HG02884 (cell line): ENCODE measurements around the gene ICAM3.

Experiments used
- ATAC-seq: cut with Tn5 transposase; IDR thresholded peaks from one replicate; pipeline ENCODE4 v1.9.1; 2021; ENCODE audit warnings: mild to moderate bottlenecking, moderate library complexity; ENCODE audit not compliant: unreplicated experiment

The ICAM3 gene

DNA sequence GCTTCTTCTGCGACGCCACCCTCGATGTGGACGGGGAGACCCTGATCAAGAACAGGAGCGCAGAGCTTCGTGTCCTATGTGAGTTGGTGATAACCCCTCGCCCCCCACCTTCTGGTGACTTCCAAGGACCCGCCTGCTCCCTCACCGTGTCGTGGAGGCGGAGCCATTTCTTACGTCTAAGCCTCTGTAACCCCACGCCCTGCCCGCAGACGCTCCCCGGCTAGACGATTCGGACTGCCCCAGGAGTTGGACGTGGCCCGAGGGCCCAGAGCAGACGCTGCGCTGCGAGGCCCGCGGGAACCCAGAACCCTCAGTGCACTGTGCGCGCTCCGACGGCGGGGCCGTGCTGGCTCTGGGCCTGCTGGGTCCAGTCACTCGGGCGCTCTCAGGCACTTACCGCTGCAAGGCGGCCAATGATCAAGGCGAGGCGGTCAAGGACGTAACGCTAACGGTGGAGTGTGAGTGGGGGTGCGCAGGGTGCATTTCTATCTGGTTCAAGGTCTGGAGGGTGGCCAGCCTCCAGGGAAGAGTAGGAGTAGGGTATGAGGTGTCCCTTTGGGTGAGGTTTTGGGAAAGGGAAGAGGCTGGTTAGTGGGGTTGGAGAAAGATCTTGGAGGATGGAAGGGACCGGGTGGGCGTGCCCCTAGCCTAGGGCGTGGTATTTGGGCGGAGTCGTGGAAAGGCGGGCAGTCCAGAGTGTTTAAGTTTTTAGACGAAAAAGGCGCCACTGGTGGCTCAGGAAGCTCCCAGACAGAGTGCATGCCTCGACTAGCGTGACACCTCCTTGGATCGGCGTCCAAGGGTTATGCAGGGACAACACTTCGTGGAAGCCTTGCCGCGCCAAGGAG, 46.4 kb downstream of the ICAM3 start:
- no peak for ATAC-seq

DNA sequence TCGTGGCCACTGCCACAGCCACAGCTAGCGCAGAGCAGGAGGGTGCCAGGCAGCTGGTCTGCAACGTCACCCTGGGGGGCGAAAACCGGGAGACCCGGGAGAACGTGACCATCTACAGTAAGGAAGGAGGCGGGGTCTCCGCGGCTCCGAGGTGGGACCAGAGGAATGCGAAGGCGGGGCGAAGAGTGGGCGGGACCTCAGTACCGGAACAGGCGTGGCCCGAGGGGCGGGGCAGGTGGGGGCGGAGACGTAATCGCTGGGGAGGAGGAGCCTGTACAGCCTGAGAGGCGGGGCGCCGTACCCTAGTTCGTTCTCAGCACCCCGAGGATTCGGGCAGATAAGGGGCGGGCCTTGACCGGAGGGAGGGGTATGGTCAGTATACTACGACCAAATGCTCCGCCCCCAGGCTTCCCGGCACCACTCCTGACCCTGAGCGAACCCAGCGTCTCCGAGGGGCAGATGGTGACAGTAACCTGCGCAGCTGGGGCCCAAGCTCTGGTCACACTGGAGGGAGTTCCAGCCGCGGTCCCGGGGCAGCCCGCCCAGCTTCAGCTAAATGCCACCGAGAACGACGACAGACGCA, 47.1 kb downstream of the ICAM3 start:
- no peak for ATAC-seq

DNA sequence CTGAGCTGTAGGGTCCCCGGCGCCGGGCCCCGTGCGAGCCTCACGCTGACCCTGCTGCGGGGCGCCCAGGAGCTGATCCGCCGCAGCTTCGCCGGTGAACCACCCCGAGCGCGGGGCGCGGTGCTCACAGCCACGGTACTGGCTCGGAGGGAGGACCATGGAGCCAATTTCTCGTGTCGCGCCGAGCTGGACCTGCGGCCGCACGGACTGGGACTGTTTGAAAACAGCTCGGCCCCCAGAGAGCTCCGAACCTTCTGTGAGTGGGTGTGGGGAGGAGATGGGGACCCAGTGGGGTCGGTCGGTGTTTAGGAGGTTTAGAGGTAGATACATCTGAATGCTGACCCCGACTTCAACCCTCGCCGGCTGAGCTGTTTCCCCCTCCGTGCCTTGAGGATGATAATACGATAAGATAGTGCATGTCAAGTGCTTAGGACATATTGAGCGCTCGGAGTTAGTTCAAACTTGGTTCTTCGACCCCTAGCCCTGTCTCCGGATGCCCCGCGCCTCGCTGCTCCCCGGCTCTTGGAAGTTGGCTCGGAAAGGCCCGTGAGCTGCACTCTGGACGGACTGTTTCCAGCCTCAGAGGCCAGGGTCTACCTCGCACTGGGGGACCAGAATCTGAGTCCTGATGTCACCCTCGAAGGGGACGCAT, 47.7 kb downstream of the ICAM3 start:
- no peak for ATAC-seq

DNA sequence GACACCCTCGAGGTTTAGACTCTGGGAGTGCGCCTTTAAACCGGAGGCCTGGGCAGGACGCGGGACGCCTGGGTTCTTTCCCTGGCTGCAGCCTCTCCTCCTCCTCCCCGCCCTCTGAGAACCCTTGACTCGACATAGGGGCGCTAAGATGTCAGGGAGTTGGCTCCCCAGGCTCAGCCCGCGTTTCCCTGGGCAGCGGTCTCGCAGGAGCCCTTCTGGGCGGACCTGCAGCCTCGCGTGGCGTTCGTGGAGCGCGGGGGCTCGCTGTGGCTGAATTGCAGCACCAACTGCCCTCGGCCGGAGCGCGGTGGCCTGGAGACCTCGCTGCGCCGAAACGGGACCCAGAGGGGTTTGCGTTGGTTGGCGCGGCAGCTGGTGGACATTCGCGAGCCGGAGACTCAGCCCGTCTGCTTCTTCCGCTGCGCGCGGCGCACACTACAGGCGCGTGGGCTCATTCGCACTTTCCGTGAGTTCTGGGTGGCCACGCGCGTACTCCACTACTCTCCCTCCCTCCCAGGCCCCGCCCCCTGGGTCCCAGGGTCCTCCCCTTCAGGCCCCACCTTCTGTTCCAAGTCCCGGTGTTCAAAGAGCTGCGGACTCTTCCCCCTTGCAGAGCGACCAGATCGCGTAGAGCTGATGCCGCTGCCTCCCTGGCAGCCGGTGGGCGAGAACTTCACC, 48.4 kb downstream of the ICAM3 start:
- no peak for ATAC-seq

DNA sequence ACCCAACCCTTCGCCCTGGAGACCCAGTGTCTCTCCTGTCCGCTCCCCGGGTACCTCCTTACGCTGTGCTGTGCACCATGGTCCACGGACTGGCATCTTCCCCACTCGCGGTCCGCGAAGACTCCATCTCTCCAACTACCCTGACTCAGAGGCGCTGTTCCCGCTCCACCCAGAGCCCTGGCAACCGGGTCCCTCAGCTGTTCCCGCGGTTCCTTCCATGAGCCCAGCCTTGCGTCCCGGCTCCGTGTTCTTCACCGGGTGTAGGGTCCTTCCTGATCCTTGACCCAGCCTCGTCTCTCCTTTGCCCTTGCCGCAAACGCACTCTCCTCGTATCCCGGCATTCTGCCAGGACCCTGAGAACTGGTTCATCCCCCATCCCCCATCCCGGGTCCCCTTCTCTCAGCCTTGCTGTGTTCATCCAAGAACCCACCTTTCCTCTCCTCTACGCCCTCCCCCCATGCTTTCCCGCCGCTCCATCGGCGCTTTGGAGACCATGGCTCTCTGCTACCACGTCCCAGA, 49.0 kb downstream of the ICAM3 start:
- ATAC-seq, result no peak

DNA sequence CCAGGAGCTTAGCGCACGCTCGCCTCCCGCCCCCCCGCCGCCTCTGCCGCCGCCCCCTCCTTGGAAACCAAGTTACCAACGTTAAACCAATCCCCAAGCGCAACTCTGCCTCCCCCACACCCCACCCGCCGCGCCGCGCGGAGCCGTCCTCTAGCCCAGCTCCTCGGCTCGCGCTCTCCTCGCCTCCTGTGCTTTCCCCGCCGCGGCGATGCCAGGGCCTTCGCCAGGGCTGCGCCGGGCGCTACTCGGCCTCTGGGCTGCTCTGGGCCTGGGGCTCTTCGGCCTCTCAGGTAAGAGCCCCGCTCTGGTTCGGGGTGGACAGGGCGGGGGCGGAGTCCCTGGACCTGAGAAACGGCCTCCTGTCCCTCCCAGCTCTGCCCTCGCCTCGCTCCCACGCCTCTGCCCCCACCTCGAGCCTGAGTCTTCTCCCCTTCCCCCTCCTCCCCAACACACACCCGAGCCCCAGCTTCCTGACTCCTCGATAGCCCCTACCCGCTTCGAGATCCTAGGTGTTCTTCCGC, 49.5 kb downstream of the ICAM3 start, which contains the start of gene ICAM5:
Gene ICAM5, plus strand, starts transcription at position 117 of the 521 bp plus-strand sequence. Its CDS starts 92 bp downstream, at position 209.
- no peak for ATAC-seq

DNA sequence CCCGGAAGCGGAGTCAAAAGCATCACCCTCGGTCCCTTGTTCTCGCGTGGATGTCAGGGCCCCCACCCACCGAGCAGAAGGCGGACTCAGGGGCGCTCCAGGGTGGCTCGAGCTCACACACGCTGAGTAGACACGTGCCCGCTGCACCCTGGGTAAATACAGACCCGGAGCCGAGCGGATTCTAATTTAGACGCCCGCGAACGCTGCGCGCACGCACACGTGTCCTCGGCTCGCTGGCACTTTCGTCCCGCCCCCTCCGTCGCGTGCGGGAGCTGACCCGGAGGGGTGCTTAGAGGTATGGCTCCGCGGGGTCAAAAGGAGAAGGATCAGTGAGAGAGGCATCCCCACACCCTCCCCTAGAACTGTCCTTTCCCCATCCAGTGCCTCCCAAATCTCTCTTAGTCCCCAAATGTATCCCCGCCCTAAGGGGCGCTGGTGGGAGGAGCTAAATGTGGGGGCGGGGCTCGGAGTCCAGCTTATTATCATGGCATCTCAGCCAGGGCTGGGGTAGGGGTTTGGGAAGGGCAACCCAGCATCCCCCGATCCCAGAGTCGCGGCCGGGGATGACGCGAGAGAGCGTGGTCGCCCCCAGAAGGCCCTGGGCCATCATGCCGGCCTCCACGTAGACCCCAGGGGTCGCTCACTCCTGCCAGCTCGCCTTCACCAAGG, 50.1 kb downstream of the ICAM3 start:
- no peak for ATAC-seq

DNA sequence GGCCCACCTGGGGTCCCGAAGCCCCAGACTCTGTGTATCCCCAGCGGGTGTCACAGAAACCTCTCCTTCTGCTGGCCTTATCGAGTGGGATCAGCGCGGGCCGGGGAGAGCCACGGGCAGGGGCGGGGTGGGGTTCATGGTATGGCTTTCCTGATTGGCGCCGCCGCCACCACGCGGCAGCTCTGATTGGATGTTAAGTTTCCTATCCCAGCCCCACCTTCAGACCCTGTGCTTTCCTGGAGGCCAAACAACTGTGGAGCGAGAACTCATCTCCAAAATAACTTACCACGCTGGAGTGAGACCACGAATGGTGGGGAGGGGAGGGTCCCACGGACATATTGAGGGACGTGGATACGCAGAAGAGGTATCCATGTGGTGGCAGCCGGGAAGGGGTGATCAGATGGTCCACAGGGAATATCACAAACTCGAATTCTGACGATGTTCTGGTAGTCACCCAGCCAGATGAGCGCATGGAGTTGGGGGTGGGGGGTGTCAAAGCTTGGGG, 50.7 kb downstream of the ICAM3 start:
- ATAC-seq, result no peak

DNA sequence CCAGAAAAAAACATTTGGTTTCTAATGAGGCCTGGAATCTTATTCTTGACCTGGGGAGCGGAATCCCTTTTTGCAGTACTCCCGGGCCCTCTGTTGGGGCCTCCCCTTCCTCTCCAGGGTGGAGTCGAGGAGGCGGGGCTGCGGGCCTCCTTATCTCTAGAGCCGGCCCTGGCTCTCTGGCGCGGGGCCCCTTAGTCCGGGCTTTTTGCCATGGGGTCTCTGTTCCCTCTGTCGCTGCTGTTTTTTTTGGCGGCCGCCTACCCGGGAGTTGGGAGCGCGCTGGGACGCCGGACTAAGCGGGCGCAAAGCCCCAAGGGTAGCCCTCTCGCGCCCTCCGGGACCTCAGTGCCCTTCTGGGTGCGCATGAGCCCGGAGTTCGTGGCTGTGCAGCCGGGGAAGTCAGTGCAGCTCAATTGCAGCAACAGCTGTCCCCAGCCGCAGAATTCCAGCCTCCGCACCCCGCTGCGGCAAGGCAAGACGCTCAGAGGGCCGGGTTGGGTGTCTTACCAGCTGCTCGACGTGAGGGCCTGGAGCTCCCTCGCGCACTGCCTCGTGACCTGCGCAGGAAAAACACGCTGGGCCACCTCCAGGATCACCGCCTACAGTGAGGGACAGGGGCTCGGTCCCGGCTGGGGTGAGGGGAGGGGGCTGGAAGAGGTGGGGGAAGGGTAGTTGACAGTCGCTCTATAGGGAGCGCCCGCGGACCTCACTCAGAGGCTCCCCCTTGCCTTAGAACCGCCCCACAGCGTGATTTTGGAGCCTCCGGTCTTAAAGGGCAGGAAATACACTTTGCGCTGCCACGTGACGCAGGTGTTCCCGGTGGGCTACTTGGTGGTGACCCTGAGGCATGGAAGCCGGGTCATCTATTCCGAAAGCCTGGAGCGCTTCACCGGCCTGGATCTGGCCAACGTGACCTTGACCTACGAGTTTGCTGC, 52.4 kb downstream of the ICAM3 start, which contains the start of gene ICAM4:
Gene ICAM4, plus strand, starts transcription at position 153 of the 935 bp plus-strand sequence. Its CDS starts 58 bp downstream, at position 211.
- ATAC-seq, result no peak

DNA sequence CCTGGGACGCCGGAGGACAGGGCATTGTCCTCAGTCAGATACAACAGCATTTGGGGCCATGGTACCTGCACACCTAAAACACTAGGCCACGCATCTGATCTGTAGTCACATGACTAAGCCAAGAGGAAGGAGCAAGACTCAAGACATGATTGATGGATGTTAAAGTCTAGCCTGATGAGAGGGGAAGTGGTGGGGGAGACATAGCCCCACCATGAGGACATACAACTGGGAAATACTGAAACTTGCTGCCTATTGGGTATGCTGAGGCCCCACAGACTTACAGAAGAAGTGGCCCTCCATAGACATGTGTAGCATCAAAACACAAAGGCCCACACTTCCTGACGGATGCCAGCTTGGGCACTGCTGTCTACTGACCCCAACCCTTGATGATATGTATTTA, 54.0 kb downstream of the ICAM3 start:
- ATAC-seq, result no peak

DNA sequence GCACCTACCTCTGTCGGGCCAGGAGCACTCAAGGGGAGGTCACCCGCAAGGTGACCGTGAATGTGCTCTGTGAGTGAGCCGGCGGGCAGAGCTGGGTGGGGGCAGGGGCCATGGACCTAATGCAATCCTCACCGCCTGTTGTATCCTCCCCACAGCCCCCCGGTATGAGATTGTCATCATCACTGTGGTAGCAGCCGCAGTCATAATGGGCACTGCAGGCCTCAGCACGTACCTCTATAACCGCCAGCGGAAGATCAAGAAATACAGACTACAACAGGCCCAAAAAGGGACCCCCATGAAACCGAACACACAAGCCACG, 54.5 kb downstream of the ICAM3 start:
- no peak for ATAC-seq

DNA sequence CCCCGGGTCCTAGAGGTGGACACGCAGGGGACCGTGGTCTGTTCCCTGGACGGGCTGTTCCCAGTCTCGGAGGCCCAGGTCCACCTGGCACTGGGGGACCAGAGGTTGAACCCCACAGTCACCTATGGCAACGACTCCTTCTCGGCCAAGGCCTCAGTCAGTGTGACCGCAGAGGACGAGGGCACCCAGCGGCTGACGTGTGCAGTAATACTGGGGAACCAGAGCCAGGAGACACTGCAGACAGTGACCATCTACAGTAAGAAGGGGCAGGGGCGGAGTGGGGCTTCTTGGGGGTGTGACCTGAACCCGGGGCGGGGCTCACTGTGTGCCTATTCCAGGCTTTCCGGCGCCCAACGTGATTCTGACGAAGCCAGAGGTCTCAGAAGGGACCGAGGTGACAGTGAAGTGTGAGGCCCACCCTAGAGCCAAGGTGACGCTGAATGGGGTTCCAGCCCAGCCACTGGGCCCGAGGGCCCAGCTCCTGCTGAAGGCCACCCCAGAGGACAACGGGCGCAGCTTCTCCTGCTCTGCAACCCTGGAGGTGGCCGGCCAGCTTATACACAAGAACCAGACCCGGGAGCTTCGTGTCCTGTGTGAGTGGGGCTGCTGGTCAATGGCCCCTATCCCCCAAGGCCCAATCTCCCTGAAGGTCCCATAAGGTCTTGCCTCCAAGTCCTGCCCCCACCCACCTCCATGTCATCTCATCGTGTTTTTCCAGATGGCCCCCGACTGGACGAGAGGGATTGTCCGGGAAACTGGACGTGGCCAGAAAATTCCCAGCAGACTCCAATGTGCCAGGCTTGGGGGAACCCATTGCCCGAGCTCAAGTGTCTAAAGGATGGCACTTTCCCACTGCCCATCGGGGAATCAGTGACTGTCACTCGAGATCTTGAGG, 55.1 kb downstream of the ICAM3 start:
- ATAC-seq, result no peak
